ENCODE results near the gene RBM47.

GRCh38 chr4:40507977-40508376, 121.7 kb downstream of the RBM47 start:
- TF ChIP-seq POLR2AphosphoS5 (IDR thresholded peaks at IDR 0.05; ENCODE audit: low read depth, low read length): no peak
- no peak for TF ChIP-seq TAF1 (IDR thresholded peaks at IDR 0.05; ENCODE audit: borderline replicate concordance, low read depth, low read length)
- no peak for TF ChIP-seq POLR2A (IDR thresholded peaks at IDR 0.05; ENCODE audit: low read depth, low read length)
